HL-60 (cell line): ENCODE data around the gene PRSS33.

ENCODE experiments used
- DNase-seq, 2 experiments: peaks; one replicate each; pipeline ENCODE4 v3.0.0-alpha.2; 2010 to 2020; ENCODE audit warnings: low read depth in 1 of 2, low spot score in 1 of 2
- H3K27ac ChIP-seq: fragments of 250-450 bp; sonication (Bioruptor Pico); replicated peaks from 2 replicates; pipeline ENCODE4 v1.5.1; 2020; ENCODE audit warnings: mild to moderate bottlenecking, moderate library complexity
- H3K27me3 ChIP-seq: fragments of 250-450 bp; sonication (Bioruptor Pico); 2 replicates; pipeline ENCODE4 v1.5.1; 2021; ENCODE audit warnings: mild to moderate bottlenecking, moderate library complexity; ENCODE audit not compliant: insufficient read depth, poor library complexity, severe bottlenecking
- H3K4me3 ChIP-seq: replicated peaks from 2 replicates; pipeline ENCODE4 v1.5.1; 2011; ENCODE audit warnings: mild to moderate bottlenecking, control low read depth, low read length; ENCODE audit not compliant: insufficient read depth
- CTCF ChIP-seq: IDR thresholded peaks from one replicate; pipeline ENCODE4 v1.5.1; 2011; ENCODE audit warnings: low read length, control low read depth, inconsistent platforms; ENCODE audit not compliant: insufficient read depth
- GABPA ChIP-seq: IDR thresholded peaks from 2 replicates; pipeline ENCODE4 v1.6.1; 2012; ENCODE audit warnings: low read depth
- POLR2AphosphoS5 ChIP-seq: IDR thresholded peaks from 2 replicates; pipeline ENCODE4 v1.6.1; 2012; ENCODE audit warnings: low read depth
- REST ChIP-seq: IDR thresholded peaks from 2 replicates; pipeline ENCODE4 v1.6.1; 2012; ENCODE audit warnings: low read depth; ENCODE audit not compliant: insufficient replicate concordance
- SPI1 ChIP-seq: IDR thresholded peaks from 2 replicates; pipeline ENCODE4 v1.6.1; 2012; ENCODE audit warnings: low read depth, mild to moderate bottlenecking, borderline replicate concordance

The PRSS33 gene

GRCh38 chr16:2766430-2767139 lies 20.8 kb downstream of the PRSS33 start:
- peak in 1 of 2 experiments; percentile 10 for DNase-seq
- Histone ChIP-seq H3K27me3 (no peaks in the 10 kb centered on the region), H3K4me3 (no peak overlapping the region), H3K27ac (no peak overlapping the region)
- TF ChIP-seq CTCF: no peak
- no peak for TF ChIP-seq SPI1
- no peak for TF ChIP-seq GABPA
- no peak for TF ChIP-seq REST
- no peak for TF ChIP-seq POLR2AphosphoS5

GRCh38 chr16:2765462-2766404 lies 21.6 kb downstream of the PRSS33 start:
- peak in 1 of 2 experiments; percentile 6 for DNase-seq
- H3K27me3 ChIP-seq: no peaks in the 10 kb centered on the region
- no peak overlapping the region for H3K27ac ChIP-seq
- no peak overlapping the region for H3K4me3 ChIP-seq
- TF ChIP-seq GABPA (no peak), POLR2AphosphoS5 (peak; percentile 1; the same call in 1 of the 2 replicates), REST (no peak)

- TF ChIP-seq CTCF: no peak
- no peak for TF ChIP-seq GABPA
- TF ChIP-seq POLR2AphosphoS5: no peak
- no peak for TF ChIP-seq SPI1
- TF ChIP-seq REST: no peak
- Histone ChIP-seq H3K4me3 (no peak overlapping the region), H3K27ac (no peak overlapping the region), H3K27me3 (no peaks in the 10 kb centered on the region)
- peak in 1 of 2 experiments; percentile 12 for DNase-seq
Measured at GRCh38 chr16:2764718-2765117, 22.6 kb downstream of the PRSS33 start.
